Lung (tissue), 12 donors: ENCODE measurements around the gene SLC25A30. TPM values are rescaled to one million over a fixed set of nuclear protein-coding genes. Genes with fewer than 3 reads are reported as not detected.
"Not testable (repeated sequence)": the region's sequence is repeated elsewhere in the genome, so short reads cannot be mapped to it uniquely, and the experiment has no call there.

Source experiments
- ATAC-seq: fragments of 200-7000 bp; cut with Tn5 transposase; one replicate; pipeline ENCODE4 v1.9.1; 2020; ENCODE audit warnings: moderate number of reproducible peaks; ENCODE audit not compliant: insufficient read depth, low FRiP score
- DNase-seq, 3 donors: peaks; one replicate each; pipeline ENCODE4 v3.0.0-alpha.2; 2013 to 2017
- H3K27ac ChIP-seq, 2 donors: one replicate each; pipeline ENCODE4 v1.5.1; 2013; ENCODE audit warnings: mild to moderate bottlenecking in 2 of 2, moderate library complexity in 2 of 2, control low read depth in 1 of 2, inconsistent platforms in 1 of 2, low read depth in 1 of 2, low read length in 1 of 2
- H3K27me3 ChIP-seq, 3 donors: one replicate each; pipeline ENCODE4 v1.5.1; 2013; ENCODE audit warnings: low read length in 2 of 3; ENCODE audit not compliant: control insufficient read depth in 3 of 3, insufficient read depth in 3 of 3
- H3K36me3 ChIP-seq, 4 donors: one replicate each; pipeline ENCODE4 v1.5.1; 2013; ENCODE audit warnings: low read length in 4 of 4, mild to moderate bottlenecking in 1 of 4, moderate library complexity in 1 of 4; ENCODE audit not compliant: control insufficient read depth in 4 of 4, insufficient read depth in 4 of 4
- H3K4me1 ChIP-seq, 5 donors: one replicate each; pipeline ENCODE4 v1.5.1; 2013; ENCODE audit warnings: low read length in 5 of 5, mild to moderate bottlenecking in 2 of 5, moderate library complexity in 1 of 5; ENCODE audit not compliant: control insufficient read depth in 5 of 5, insufficient read depth in 5 of 5
- H3K4me3 ChIP-seq: one replicate; pipeline ENCODE4 v1.5.1; 2013; ENCODE audit warnings: mild to moderate bottlenecking, control low read depth, moderate library complexity
- H3K9ac ChIP-seq, 2 donors: one replicate each; pipeline ENCODE4 v1.5.1; 2013; ENCODE audit warnings: low read length in 2 of 2, control low read depth in 1 of 2; ENCODE audit not compliant: insufficient read depth in 1 of 2
- H3K9me3 ChIP-seq, 4 donors: one replicate each; pipeline ENCODE4 v1.5.1; 2013; ENCODE audit warnings: low read length in 3 of 4, mild to moderate bottlenecking in 1 of 4, moderate library complexity in 1 of 4; ENCODE audit not compliant: control insufficient read depth in 4 of 4, insufficient read depth in 3 of 4
- WGBS, 2 donors: extraction: QIAGEN DNeasy Blood & Tissue Kit; methylation state at CpG; one replicate each; pipeline ENCODE4 v1.1.7; 2013; 5-methylcytosine and 5-hydroxymethylcytosine counted together
- polyA plus RNA-seq, 2 donors: library from polyadenylated mRNA; stranded (reverse); fragments of 200-250 nt; gene quantifications; one replicate each; pipeline ENCODE4 v1.2.1, GENCODE V29; 2013
- total RNA-seq, 2 donors: library from RNA; depleted of rRNA in 1 of 2; stranded (reverse); fragments of >200 nt in 1 of 2; gene quantifications; one replicate each; pipeline ENCODE4 v1.2.1, GENCODE V29; 2014 to 2021
- TF ChIP-seq, protein P1 (sequence below): IDR thresholded peaks from 2 replicates; pipeline ENCODE4 v1.5.1; 2012; ENCODE audit warnings: mild to moderate bottlenecking; ENCODE audit errors: control extremely low read depth, extremely low read depth
- donor health status: control.
- donor health status: control.
- donor health status: Bipolar disorder and iron deficiency.
- donor health status: healthy.
- donor health status: DM: yes; HTN: yes; CAD: no.

Gene SLC25A30
- total and polyA plus RNA-seq, 4 donors = 7.3 to 24.3 (median 10.2) TPM

- no peak overlapping the region for H3K9ac ChIP-seq
- no peak for DNase-seq
- H3K4me3 ChIP-seq = no peak overlapping the region
- WGBS, 2 donors = 71 to 72% methylated on average over 4 of the region's 4 CpGs
- H3K27ac ChIP-seq = no peak overlapping the region
- TF ChIP-seq, protein P1, sequence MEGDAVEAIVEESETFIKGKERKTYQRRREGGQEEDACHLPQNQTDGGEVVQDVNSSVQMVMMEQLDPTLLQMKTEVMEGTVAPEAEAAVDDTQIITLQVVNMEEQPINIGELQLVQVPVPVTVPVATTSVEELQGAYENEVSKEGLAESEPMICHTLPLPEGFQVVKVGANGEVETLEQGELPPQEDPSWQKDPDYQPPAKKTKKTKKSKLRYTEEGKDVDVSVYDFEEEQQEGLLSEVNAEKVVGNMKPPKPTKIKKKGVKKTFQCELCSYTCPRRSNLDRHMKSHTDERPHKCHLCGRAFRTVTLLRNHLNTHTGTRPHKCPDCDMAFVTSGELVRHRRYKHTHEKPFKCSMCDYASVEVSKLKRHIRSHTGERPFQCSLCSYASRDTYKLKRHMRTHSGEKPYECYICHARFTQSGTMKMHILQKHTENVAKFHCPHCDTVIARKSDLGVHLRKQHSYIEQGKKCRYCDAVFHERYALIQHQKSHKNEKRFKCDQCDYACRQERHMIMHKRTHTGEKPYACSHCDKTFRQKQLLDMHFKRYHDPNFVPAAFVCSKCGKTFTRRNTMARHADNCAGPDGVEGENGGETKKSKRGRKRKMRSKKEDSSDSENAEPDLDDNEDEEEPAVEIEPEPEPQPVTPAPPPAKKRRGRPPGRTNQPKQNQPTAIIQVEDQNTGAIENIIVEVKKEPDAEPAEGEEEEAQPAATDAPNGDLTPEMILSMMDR = no peak
- no peaks in the 10 kb centered on the region for H3K9me3 ChIP-seq
- no peaks in the 10 kb centered on the region for H3K4me1 ChIP-seq
- ATAC-seq = no peak
- H3K27me3 ChIP-seq = no peaks in the 10 kb centered on the region
- peaks cover 0 to 6% (median 5%) of the 10 kb centered on the region in 4 donors for H3K36me3 ChIP-seq
These were observed 33.5 kb downstream of the SLC25A30 start for GRCh38 chr13:45384474-45385174.

- not testable (repeated sequence) for H3K4me1 ChIP-seq, H3K36me3 ChIP-seq, H3K27ac ChIP-seq, H3K4me3 ChIP-seq, H3K9me3 ChIP-seq, H3K27me3 ChIP-seq, ATAC-seq, DNase-seq, H3K9ac ChIP-seq
- 86 to 87% methylated on average over 6 to 8 of the region's 8 CpGs for WGBS, 2 donors
These were observed 35.4 kb downstream of the SLC25A30 start for GRCh38 chr13:45382739-45383138.

DNA sequence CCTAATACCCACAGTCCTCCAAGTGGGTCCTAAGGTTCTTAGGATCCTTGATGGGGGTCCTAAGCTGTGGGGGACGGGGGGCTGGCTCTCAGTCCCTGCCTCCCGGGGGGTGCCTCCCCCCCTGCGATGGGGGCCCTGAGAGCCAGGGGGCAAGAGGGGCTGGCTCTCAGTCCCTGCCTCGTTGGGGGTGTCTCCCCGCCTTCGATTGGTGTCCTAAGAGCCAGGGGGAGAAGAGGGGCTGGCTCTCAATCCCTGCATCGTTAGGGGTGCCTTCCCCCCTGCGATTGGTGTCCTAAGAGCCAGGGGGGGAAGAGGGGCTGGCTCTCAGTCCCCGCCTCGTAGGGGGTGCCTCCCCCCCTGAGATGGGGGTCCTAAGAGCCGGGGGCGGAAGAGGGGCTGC, 37.0 kb downstream of the SLC25A30 start:
- 86 to 91% methylated on average over 3 to 12 of the region's 12 CpGs for WGBS, 2 donors
- Histone ChIP-seq H3K27me3 (no peaks in the 10 kb centered on the region), H3K9me3 (no peaks in the 10 kb centered on the region), H3K36me3 (peaks cover 0 to 6% (median 4%) of the 10 kb centered on the region in 4 donors), H3K27ac (no peak overlapping the region), H3K4me1 (no peaks in the 10 kb centered on the region), H3K9ac (no peak overlapping the region), H3K4me3 (no peak overlapping the region)
- ATAC-seq (no peak), DNase-seq (no peak)
- TF ChIP-seq, protein P1 = no peak

GRCh38 chr13:45380708-45381107, 37.5 kb downstream of the SLC25A30 start:
- ATAC-seq, H3K9me3 ChIP-seq: not testable (repeated sequence)
- WGBS, 2 donors = 81 to 96% methylated on average over 5 to 6 of the region's 8 CpGs

DNA sequence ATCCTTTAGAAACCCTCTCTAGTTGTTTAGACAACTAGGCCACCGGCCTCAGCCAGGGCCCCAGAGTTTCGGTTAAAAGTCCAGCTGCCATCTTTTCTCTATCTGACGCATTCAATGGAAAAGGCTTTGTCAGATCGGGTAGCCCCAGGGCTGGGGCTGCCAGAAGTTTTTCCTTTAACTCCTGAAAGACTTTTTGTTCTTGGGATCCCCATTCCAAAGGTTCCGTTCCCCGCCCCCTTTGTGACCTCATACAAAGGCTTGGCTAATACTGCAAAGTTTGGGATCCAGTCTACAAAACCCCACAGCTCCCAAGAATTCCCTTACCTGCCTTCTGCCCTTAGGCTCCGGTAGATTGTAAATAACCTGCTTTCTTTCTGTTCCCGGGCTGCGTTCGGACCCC, 38.7 kb downstream of the SLC25A30 start:
- not testable (repeated sequence) for H3K27me3 ChIP-seq, H3K27ac ChIP-seq, H3K4me3 ChIP-seq, ATAC-seq, H3K9me3 ChIP-seq, DNase-seq, H3K36me3 ChIP-seq, H3K9ac ChIP-seq, H3K4me1 ChIP-seq
- WGBS, 2 donors = 96 to 97% methylated on average over 7 to 8 of the region's 10 CpGs

More at GRCh38 chr13:45380708-45381107, 37.5 kb downstream of the SLC25A30 start:
- H3K4me3 ChIP-seq, H3K27me3 ChIP-seq, DNase-seq, H3K9ac ChIP-seq, H3K36me3 ChIP-seq, H3K27ac ChIP-seq, H3K4me1 ChIP-seq: not testable (repeated sequence)

GRCh38 chr13:45378786-45379185, 39.4 kb downstream of the SLC25A30 start:
- H3K9me3 ChIP-seq, ATAC-seq, H3K4me1 ChIP-seq, H3K9ac ChIP-seq, H3K36me3 ChIP-seq, DNase-seq, H3K27me3 ChIP-seq, H3K27ac ChIP-seq, H3K4me3 ChIP-seq: not testable (repeated sequence)
- WGBS, 2 donors = 95 to 97% methylated on average over 7 to 8 of the region's 8 CpGs

DNA sequence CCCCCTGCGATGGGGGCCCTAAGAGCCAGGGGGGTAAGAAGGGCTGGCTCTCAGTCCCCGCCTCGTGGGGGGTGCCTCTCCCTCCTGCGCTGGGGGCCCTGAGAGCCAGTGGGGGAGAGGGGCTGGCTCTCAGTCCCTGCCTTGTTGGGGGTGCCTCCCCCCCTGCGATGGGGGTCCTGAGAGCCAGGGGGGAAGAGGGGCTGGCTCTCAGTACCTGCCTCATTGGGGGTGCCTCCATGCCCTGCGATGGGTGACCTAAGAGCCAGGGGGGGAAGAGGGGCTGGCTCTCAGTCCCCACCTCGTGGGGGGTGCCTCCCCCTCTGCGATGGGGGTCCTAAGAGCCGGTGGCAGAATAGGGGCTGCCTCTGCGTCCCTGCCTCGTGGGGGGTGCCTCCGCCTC, 40.9 kb downstream of the SLC25A30 start:
- H3K27ac ChIP-seq, H3K36me3 ChIP-seq, H3K9me3 ChIP-seq, H3K4me3 ChIP-seq, ATAC-seq, DNase-seq, H3K4me1 ChIP-seq, H3K27me3 ChIP-seq, H3K9ac ChIP-seq: not testable (repeated sequence)
- WGBS, 2 donors = 93 to 95% methylated on average over 10 to 12 of the region's 12 CpGs
